ENCODE measurements around the gene MYO7A. TPM values are rescaled to one million over a fixed set of nuclear protein-coding genes. Genes with fewer than 3 reads are reported as not detected.
"Not testable (repeated sequence)": the region's sequence is repeated elsewhere in the genome, so short reads cannot be mapped to it uniquely, and the experiment has no call there.

Gene MYO7A
- total and polyA plus RNA-seq, 9 donors: 3.1 to 18.7 (median 6.5) TPM

DNA sequence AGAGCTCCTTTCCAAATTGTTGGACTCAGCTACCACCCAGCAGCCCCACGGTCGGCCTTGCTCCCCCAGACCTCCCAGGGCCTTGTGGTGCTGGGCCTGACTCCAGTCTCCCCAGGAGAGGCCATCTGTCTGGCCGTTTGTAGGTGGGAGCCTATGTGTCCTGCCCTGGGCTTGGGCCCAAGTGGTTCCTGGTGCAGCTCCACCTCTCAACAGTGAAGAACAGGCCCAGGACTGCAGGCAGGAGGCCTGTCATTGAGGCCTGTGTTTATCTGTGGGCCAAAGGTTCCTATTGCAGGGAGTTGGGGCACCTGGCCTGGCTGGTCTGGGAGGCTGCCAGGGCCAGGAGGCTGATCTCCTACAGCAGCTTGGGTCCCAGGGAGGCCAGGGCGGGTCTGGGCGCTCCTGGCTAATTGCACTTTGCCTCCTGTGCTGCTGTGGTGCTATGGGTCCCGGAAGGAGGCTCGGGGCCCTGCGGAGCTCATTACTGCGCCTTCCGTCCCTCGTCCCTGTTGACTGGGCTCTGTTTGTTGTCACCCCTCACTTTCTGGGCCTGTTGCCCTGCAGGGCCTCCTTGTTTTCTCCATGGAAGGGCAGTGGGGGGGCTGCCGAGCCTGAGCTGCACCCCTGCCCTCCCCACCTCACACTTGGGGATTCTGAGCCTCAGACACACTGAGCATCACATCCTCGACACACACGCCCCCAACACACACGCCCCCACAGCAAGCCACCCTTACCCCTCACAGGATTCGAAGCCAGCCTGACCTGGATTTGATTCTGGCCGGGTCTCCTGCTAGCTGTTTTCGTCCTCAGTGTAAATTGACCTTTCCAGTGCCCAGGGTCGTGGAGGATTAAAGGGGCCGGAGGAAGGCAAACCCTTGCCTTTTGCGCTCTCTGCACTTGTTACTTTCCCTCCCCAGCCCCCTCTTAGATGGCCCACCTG, 32.2 kb upstream of the MYO7A start:
- Histone ChIP-seq H3K36me3 (no peaks in the 10 kb centered on the region), H3K9me3 (no peaks in the 10 kb centered on the region), H3K4me1 (ENCODE audit: insufficient read depth) (no peaks in the 10 kb centered on the region), H3K4me3 (no peak overlapping the region), H3K27me3 (no peaks in the 10 kb centered on the region), H3K27ac (no peak overlapping the region)
- WGBS, 3 donors: 80 to 81% (median 81%) methylated on average over 21 of the region's 21 CpGs
- peak in 2 of 5 donors; percentile 17 to 31 for DNase-seq
- intact Hi-C loops (cut with DNase I): no loop called here
- TF ChIP-seq EP300 (IDR thresholded peaks at IDR 0.05) (no peak), POLR2A (IDR thresholded peaks at IDR 0.05) (no peak)
- TF ChIP-seq, protein P1, sequence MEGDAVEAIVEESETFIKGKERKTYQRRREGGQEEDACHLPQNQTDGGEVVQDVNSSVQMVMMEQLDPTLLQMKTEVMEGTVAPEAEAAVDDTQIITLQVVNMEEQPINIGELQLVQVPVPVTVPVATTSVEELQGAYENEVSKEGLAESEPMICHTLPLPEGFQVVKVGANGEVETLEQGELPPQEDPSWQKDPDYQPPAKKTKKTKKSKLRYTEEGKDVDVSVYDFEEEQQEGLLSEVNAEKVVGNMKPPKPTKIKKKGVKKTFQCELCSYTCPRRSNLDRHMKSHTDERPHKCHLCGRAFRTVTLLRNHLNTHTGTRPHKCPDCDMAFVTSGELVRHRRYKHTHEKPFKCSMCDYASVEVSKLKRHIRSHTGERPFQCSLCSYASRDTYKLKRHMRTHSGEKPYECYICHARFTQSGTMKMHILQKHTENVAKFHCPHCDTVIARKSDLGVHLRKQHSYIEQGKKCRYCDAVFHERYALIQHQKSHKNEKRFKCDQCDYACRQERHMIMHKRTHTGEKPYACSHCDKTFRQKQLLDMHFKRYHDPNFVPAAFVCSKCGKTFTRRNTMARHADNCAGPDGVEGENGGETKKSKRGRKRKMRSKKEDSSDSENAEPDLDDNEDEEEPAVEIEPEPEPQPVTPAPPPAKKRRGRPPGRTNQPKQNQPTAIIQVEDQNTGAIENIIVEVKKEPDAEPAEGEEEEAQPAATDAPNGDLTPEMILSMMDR (IDR thresholded peaks at IDR 0.05): no peak

DNA sequence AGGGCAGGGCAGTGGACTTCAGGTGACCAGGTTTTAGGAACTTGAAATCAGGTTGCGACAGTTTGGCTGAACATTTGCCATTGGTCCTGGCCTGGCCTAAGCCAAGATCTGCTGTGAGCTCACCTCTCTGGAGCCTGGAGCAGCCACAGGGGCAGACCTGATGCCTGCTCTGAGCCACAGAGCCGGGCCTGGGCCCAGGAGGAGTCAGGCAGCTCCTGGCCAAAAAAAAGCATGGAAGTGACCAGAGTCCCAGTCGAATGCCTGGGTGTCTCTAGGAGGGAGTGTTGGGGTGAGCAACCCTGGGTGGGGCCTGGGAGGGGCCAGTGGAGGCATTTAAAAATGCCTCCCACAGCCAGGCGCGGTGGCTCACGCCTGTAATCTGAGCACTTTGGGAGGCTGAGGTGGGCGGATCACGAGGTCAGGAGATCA, 31.4 kb upstream of the MYO7A start:
- Histone ChIP-seq H3K9me3 (no peaks in the 10 kb centered on the region), H3K4me1 (ENCODE audit: insufficient read depth) (no peaks in the 10 kb centered on the region), H3K36me3 (no peaks in the 10 kb centered on the region), H3K4me3 (no peak overlapping the region), H3K27ac (no peak overlapping the region), H3K27me3 (no peaks in the 10 kb centered on the region)
- TF ChIP-seq EP300 (IDR thresholded peaks at IDR 0.05) (no peak), POLR2A (IDR thresholded peaks at IDR 0.05) (no peak)
- TF ChIP-seq, protein P1 (IDR thresholded peaks at IDR 0.05): no peak
- peak in 2 of 5 donors; percentile 12 to 17 for DNase-seq
- 94 to 96% (median 96%) methylated on average over 8 of the region's 8 CpGs for WGBS, 3 donors
- intact Hi-C loops (cut with DNase I): no loop called here

DNA sequence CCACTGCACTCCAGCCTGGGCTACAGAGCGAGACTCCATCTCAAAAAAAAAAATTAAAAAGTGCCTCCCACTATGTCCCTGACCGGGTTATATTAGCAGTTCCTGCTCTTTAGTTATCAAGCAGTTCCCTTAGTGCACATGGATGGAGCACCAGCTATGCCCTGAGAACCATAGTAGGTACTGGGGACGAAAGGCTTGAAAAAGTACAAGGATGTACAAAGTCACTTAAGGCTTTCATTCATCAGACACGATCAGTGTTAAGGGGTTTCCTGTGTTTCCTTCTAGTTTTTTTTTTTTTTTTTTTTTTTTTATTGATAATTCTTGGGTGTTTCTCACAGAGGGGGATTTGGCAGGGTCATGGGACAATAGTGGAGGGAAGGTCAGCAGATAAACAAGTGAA, 30.9 kb upstream of the MYO7A start:
- intact Hi-C loops (cut with DNase I); H3K9me3 ChIP-seq; H3K36me3 ChIP-seq; H3K4me1 ChIP-seq (ENCODE audit: insufficient read depth); DNase-seq; H3K27me3 ChIP-seq; H3K27ac ChIP-seq; H3K4me3 ChIP-seq: not testable (repeated sequence)
- 74 to 79% (median 79%) methylated on average over 4 of the region's 4 CpGs for WGBS, 3 donors

DNA sequence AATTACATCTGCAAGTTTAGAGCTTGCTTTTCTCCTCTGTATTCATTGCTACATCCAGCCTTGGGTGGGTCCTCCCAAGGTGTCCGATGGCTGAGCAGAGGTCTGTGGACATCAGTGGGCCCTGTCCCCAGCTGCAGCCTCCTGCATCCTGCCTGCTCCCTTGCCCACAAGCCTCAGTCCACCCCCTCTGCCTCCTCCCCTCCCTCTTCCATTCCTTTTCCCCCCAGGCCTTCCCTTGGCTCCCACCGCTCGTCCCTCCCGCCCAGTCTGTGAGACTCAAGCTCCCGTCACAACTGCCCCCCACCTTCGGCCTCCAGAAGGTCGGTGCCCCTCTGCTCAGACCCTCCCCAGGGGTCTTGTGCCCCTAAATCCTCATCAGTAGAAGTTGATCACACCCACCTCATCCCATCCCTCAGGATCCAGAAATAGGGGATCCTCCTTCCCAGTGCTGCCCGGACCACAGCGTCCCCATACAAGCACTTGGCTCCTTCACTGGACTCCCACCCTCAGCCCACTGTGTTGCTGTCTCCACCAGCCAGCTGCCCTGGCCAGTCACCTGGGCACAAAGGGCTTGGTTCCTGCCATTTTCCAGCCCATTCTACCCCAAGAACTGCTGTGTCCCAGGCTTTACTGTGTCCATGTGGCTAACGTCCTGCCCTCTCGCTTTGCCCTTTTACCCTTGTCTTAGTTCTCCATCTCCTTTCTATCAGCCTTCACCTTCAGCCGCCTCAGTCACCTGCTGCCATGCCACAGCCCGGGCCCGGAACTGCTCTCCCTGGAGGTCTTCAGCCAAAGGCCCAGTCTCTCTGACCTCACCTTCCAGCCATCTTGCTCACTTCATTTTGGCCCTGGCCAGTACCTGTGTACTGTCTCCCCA, 27.6 kb upstream of the MYO7A start:
- Histone ChIP-seq H3K36me3 (no peaks in the 10 kb centered on the region), H3K4me3 (no peak overlapping the region), H3K9me3 (no peaks in the 10 kb centered on the region), H3K27me3 (no peaks in the 10 kb centered on the region), H3K27ac (no peak overlapping the region), H3K4me1 (ENCODE audit: insufficient read depth) (no peaks in the 10 kb centered on the region)
- intact Hi-C loops (cut with DNase I): no loop called here
- WGBS, 3 donors: 96% methylated on average over 14 of the region's 14 CpGs
- TF ChIP-seq POLR2A (IDR thresholded peaks at IDR 0.05) (no peak), EP300 (IDR thresholded peaks at IDR 0.05) (no peak)
- TF ChIP-seq, protein P1 (IDR thresholded peaks at IDR 0.05): no peak
- peak in 2 of 5 donors; percentile 15 to 26 for DNase-seq

Data from ovary (tissue), 9 donors.